HEK293 (cell line): ENCODE data around the gene KLHDC3.
A peak's percentile ranks its signal among the peaks of the same experiment; 100 is the strongest.

Experiments used
- HOXA7 ChIP-seq: sonication (generic); formaldehyde crosslinking; IDR thresholded peaks from 2 replicates; pipeline ENCODE4 v1.8.1; 2022; ENCODE audit warnings: missing genetic modification reagents, borderline replicate concordance
- KLF1 ChIP-seq: fragments of 450-650 bp; formaldehyde crosslinking; IDR thresholded peaks from 2 replicates; pipeline ENCODE4 v1.5.1; 2016; ENCODE audit warnings: missing biosample characterization, missing genetic modification characterization
- MEIS1 ChIP-seq: sonication (generic); formaldehyde crosslinking; IDR thresholded peaks from 2 replicates; pipeline ENCODE4 v1.8.1; 2022; ENCODE audit warnings: missing genetic modification reagents, mild to moderate bottlenecking, borderline replicate concordance
- PATZ1 ChIP-seq: fragments of 450-650 bp; formaldehyde crosslinking; IDR thresholded peaks from 2 replicates; pipeline ENCODE4 v1.5.1; 2016; ENCODE audit warnings: missing biosample characterization, missing genetic modification characterization
- RBAK ChIP-seq: fragments of 450-650 bp; formaldehyde crosslinking; IDR thresholded peaks from 2 replicates; pipeline ENCODE4 v1.5.1; 2016; ENCODE audit warnings: missing biosample characterization, missing genetic modification characterization
- SCRT2 ChIP-seq: fragments of 450-650 bp; formaldehyde crosslinking; IDR thresholded peaks from 2 replicates; pipeline ENCODE4 v1.5.1; 2016; ENCODE audit warnings: missing biosample characterization, missing genetic modification characterization
- SETDB1 ChIP-seq: IDR thresholded peaks from one replicate; pipeline ENCODE4 v1.6.1; 2017; ENCODE audit warnings: mild to moderate bottlenecking, low read length, moderate library complexity, mixed read lengths; ENCODE audit not compliant: insufficient read length
- SP2 ChIP-seq: fragments of 450-650 bp; formaldehyde crosslinking; IDR thresholded peaks from 2 replicates; pipeline ENCODE4 v1.5.1; 2016; ENCODE audit warnings: missing biosample characterization, missing genetic modification characterization
- TRIM28 ChIP-seq: IDR thresholded peaks from 2 replicates; pipeline ENCODE4 v1.6.1; 2011; ENCODE audit warnings: low read length, control low read depth, borderline replicate concordance
- ZBTB17 ChIP-seq: fragments of 450-650 bp; formaldehyde crosslinking; IDR thresholded peaks from 2 replicates; pipeline ENCODE4 v1.5.1; 2016; ENCODE audit warnings: missing biosample characterization, missing genetic modification characterization
- ZBTB48 ChIP-seq: fragments of 450-650 bp; formaldehyde crosslinking; IDR thresholded peaks from 2 replicates; pipeline ENCODE4 v1.5.1; 2016; ENCODE audit warnings: missing biosample characterization, missing genetic modification characterization
- ZBTB8A ChIP-seq: fragments of 450-650 bp; formaldehyde crosslinking; IDR thresholded peaks from 2 replicates; pipeline ENCODE4 v1.5.1; 2016; ENCODE audit warnings: missing biosample characterization, missing genetic modification characterization
- ZFP41 ChIP-seq: fragments of 450-650 bp; formaldehyde crosslinking; IDR thresholded peaks from 2 replicates; pipeline ENCODE4 v1.5.1; 2016; ENCODE audit warnings: missing biosample characterization, missing genetic modification characterization, borderline replicate concordance
- ZNF140 ChIP-seq: fragments of 450-650 bp; formaldehyde crosslinking; IDR thresholded peaks from 2 replicates; pipeline ENCODE4 v1.5.1; 2016; ENCODE audit warnings: missing biosample characterization, missing genetic modification characterization
- ZNF148 ChIP-seq: fragments of 450-650 bp; formaldehyde crosslinking; IDR thresholded peaks from 2 replicates; pipeline ENCODE4 v1.5.0; 2017; ENCODE audit warnings: missing biosample characterization, missing genetic modification characterization, borderline replicate concordance
- ZNF2 ChIP-seq: fragments of 450-650 bp; formaldehyde crosslinking; IDR thresholded peaks from 2 replicates; pipeline ENCODE4 v1.5.1; 2016; ENCODE audit warnings: missing biosample characterization, missing genetic modification characterization
- ZNF24 ChIP-seq: fragments of 450-650 bp; formaldehyde crosslinking; IDR thresholded peaks from 2 replicates; pipeline ENCODE4 v1.5.1; 2016; ENCODE audit warnings: missing biosample characterization, missing genetic modification characterization
- ZNF37A ChIP-seq: fragments of 450-650 bp; IDR thresholded peaks from 2 replicates; pipeline ENCODE4 v1.5.1; 2018; ENCODE audit warnings: missing biosample characterization, missing genetic modification characterization
- ZNF394 ChIP-seq: fragments of 450-650 bp; formaldehyde crosslinking; IDR thresholded peaks from 2 replicates; pipeline ENCODE4 v1.5.1; 2016; ENCODE audit warnings: missing biosample characterization, missing genetic modification characterization, mild to moderate bottlenecking, moderate library complexity, borderline replicate concordance
- ZNF398 ChIP-seq: fragments of 450-650 bp; formaldehyde crosslinking; IDR thresholded peaks from 2 replicates; pipeline ENCODE4 v1.5.1; 2017; ENCODE audit warnings: missing biosample characterization, missing genetic modification characterization
- ZNF48 ChIP-seq: fragments of 450-650 bp; formaldehyde crosslinking; IDR thresholded peaks from 2 replicates; pipeline ENCODE4 v1.5.1; 2016; ENCODE audit warnings: missing biosample characterization, missing genetic modification characterization
- ZNF521 ChIP-seq: fragments of 450-650 bp; formaldehyde crosslinking; IDR thresholded peaks from 2 replicates; pipeline ENCODE4 v1.5.1; 2017; ENCODE audit warnings: missing biosample characterization, mild to moderate bottlenecking, missing genetic modification characterization
- ZNF544 ChIP-seq: fragments of 450-650 bp; formaldehyde crosslinking; IDR thresholded peaks from 2 replicates; pipeline ENCODE4 v1.5.0; 2017; ENCODE audit warnings: missing biosample characterization, missing genetic modification characterization
- ZNF571 ChIP-seq: fragments of 450-650 bp; formaldehyde crosslinking; IDR thresholded peaks from 2 replicates; pipeline ENCODE4 v1.5.0; 2017; ENCODE audit warnings: missing biosample characterization, missing genetic modification characterization
- ZNF639 ChIP-seq: fragments of 450-650 bp; formaldehyde crosslinking; IDR thresholded peaks from 2 replicates; pipeline ENCODE4 v1.5.1; 2016; ENCODE audit warnings: missing biosample characterization, missing genetic modification characterization
- ZNF654 ChIP-seq: fragments of 450-650 bp; formaldehyde crosslinking; IDR thresholded peaks from 2 replicates; pipeline ENCODE4 v1.5.1; 2016; ENCODE audit warnings: low read depth, missing biosample characterization, missing genetic modification characterization
- ZNF707 ChIP-seq: fragments of 450-650 bp; formaldehyde crosslinking; IDR thresholded peaks from 2 replicates; pipeline ENCODE4 v1.5.1; 2016; ENCODE audit warnings: missing biosample characterization, missing genetic modification characterization
- ZNF777 ChIP-seq: fragments of 450-650 bp; formaldehyde crosslinking; IDR thresholded peaks from 2 replicates; pipeline ENCODE4 v1.5.1; 2017; ENCODE audit warnings: missing biosample characterization, missing genetic modification characterization, borderline replicate concordance
- ZNF792 ChIP-seq: fragments of 450-650 bp; formaldehyde crosslinking; IDR thresholded peaks from 2 replicates; pipeline ENCODE4 v1.5.1; 2016; ENCODE audit warnings: missing biosample characterization, missing genetic modification characterization
- ZSCAN18 ChIP-seq: fragments of 450-650 bp; formaldehyde crosslinking; IDR thresholded peaks from 2 replicates; pipeline ENCODE4 v1.5.1; 2016; ENCODE audit warnings: missing biosample characterization, missing genetic modification characterization

KLHDC3 gene

GRCh38 chr6:42978839-42979522 lies 35.1 kb upstream of the KLHDC3 start, which contains the start of gene PEX6 (continued):
- TF ChIP-seq ZBTB17 (tag by site-specific recombination) (peak; percentile 95), ZNF639 (peak; percentile 65; the same call in 1 of the 2 replicates), SETDB1 (no peak), ZBTB48 (tag by site-specific recombination) (no peak), RBAK (no peak), ZNF148 (tag by site-specific recombination) (no peak), ZBTB8A (tag by site-specific recombination) (peak; percentile 30; the same call in 1 of the 2 replicates), ZNF792 (no peak), ZNF24 (tag by site-specific recombination) (0 out of 2 replicates have a peak, but pooled peaks have one; percentile 55), ZSCAN18 (tag by site-specific recombination) (no peak), ZNF521 (tag by site-specific recombination) (no peak), HOXA7 (CRISPR knock-in tag) (no peak), ZNF777 (tag by site-specific recombination) (no peak), ZFP41 (tag by site-specific recombination) (no peak), ZNF571 (tag by site-specific recombination) (no peak), SCRT2 (no peak), MEIS1 (CRISPR knock-in tag) (no peak), ZNF544 (no peak), ZNF398 (peak; percentile 60; the same call in 1 of the 2 replicates), ZNF37A (tag by site-specific recombination) (no peak), SP2 (peak; percentile 76), ZNF707 (tag by site-specific recombination) (no peak), ZNF2 (tag by site-specific recombination) (peak; percentile 64; the same call in 1 of the 2 replicates), ZNF394 (tag by site-specific recombination) (peak; percentile 78; the same call in 1 of the 2 replicates), TRIM28 (no peak), ZNF48 (tag by site-specific recombination) (no peak), PATZ1 (tag by site-specific recombination) (peak; percentile 93), KLF1 (tag by site-specific recombination) (peak; percentile 6; the same call in 1 of the 2 replicates), ZNF654 (no peak), ZNF140 (tag by site-specific recombination) (no peak)
